ENCODE data around the gene SRD5A1.

Gene SRD5A1

DNA sequence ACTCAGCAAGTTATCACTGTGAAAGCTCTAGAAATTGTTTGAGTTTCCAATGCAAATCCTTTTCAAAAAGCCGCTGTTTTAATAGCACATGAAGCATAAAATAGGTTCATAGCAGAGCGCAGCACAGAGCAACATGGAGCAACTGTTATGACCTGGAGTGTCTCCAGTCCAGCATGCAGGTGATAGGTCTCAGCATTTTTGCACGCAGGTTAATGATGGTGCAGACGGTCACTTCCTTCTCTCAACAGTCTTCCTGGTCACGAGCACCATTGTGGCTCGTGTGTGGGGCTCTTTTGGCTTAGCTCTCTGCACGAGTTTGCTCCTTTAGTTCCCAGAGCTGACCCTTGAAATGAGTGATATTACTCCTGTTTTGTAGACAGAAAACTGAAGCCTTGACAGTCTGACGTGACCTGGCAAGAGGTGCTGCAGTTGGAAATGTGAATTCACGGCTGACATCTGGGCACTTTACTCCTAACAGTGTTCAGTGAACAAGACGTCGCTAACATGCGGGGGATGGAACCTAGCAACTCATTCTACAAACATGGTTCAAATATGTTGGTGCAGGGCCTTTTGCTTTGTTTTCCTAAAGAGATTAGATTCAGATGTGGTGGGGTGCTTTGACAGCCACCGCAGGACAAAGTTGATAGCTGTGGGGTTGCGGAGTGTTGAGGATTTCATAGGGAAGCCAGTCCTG is 90.0 kb downstream of the SRD5A1 start:
- no peaks in the 10 kb centered on the region for H3K27me3 ChIP-seq (ENCODE audit: control insufficient read depth, insufficient read depth, low read length)
- H3K9ac ChIP-seq (ENCODE audit: low read depth, low read length): no peak overlapping the region
- peaks cover 9% of the 10 kb centered on the region for H3K4me1 ChIP-seq (ENCODE audit: control insufficient read depth, insufficient read depth, low read length)
- no peaks in the 10 kb centered on the region for H3K36me3 ChIP-seq (ENCODE audit: control insufficient read depth, insufficient read depth, low read length)
- H3K9me3 ChIP-seq (ENCODE audit: control insufficient read depth, insufficient read depth, low read length): no peaks in the 10 kb centered on the region
- H3K4me3 ChIP-seq (ENCODE audit: low read depth, low read length): no peak overlapping the region

DNA sequence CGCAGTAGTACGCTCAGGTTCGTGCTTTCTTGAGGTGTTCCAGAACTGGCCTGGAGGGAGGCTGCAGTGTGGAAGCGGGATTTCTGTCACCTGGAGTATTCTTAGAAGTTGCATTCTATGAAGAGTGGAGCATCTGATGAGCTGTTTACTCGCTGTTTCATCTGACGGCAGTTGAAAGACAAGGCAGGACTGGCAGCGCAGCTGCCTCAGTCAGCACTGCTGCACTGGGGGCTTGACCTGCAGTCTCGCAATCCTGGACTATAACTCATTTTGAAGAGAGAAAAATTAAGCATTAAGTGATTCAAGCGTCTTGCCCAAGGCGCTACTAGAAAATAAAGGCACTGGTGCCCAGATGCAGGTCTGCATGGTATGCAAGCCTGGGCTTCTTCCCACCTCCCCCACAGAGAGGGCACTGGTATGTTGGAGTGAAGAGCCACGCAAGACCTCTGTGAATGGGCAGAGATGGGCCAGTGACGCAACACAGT is 90.6 kb downstream of the SRD5A1 start:
- H3K36me3 ChIP-seq (ENCODE audit: control insufficient read depth, insufficient read depth, low read length): no peaks in the 10 kb centered on the region

More for the DNA sequence above, 90.6 kb downstream of the SRD5A1 start:
- Histone ChIP-seq H3K4me1 (ENCODE audit: control insufficient read depth, insufficient read depth, low read length) (peaks cover 9% of the 10 kb centered on the region), H3K4me3 (ENCODE audit: low read depth, low read length) (no peak overlapping the region), H3K9me3 (ENCODE audit: control insufficient read depth, insufficient read depth, low read length) (no peaks in the 10 kb centered on the region), H3K9ac (ENCODE audit: low read depth, low read length) (no peak overlapping the region), H3K27me3 (ENCODE audit: control insufficient read depth, insufficient read depth, low read length) (no peaks in the 10 kb centered on the region)

All from iPS-15b (cell line).